RCC 7860 (cell line): ENCODE data around the gene USP40.

ENCODE experiments used
- DNase-seq: peaks from one replicate; pipeline ENCODE4 v3.0.0-alpha.2; 2015; ENCODE audit warnings: low spot score
- FAIRE-seq: peaks from 2 replicates; lab custom pipeline; 2012; peaks lifted over from hg19 to GRCh38; lab: Jason Lieb, UNC

USP40 gene

GRCh38 chr2:233498126-233498525 lies 68.5 kb downstream of the USP40 start:
- no peak for DNase-seq
- no peak for FAIRE-seq

GRCh38 chr2:233497692-233498091 lies 68.9 kb downstream of the USP40 start:
- FAIRE-seq = no peak

GRCh38 chr2:233495503-233496496 lies 70.8 kb downstream of the USP40 start:
- FAIRE-seq (peak; percentile 29), DNase-seq (no peak)

More at GRCh38 chr2:233497692-233498091, 68.9 kb downstream of the USP40 start:
- DNase-seq = no peak

GRCh38 chr2:233492751-233493150 lies 73.8 kb downstream of the USP40 start:
- DNase-seq (no peak), FAIRE-seq (no peak)

GRCh38 chr2:233492078-233492477 lies 74.5 kb downstream of the USP40 start:
- FAIRE-seq (no peak), DNase-seq (no peak)

- no peak for DNase-seq
- FAIRE-seq = no peak
Observed at GRCh38 chr2:233491326-233491725, 75.3 kb downstream of the USP40 start.

GRCh38 chr2:233490831-233491230 lies 75.8 kb downstream of the USP40 start:
- FAIRE-seq = no peak
- no peak for DNase-seq

- FAIRE-seq (no peak), DNase-seq (no peak)
Observed at GRCh38 chr2:233489666-233490065, 76.9 kb downstream of the USP40 start.

- FAIRE-seq (no peak), DNase-seq (no peak)
Observed at GRCh38 chr2:233489143-233489542, 77.4 kb downstream of the USP40 start.

- FAIRE-seq (no peak), DNase-seq (peak; percentile 63)
Observed at GRCh38 chr2:233487748-233488345, 78.7 kb downstream of the USP40 start.

GRCh38 chr2:233486778-233487552 lies 79.6 kb downstream of the USP40 start:
- DNase-seq (peak; percentile 99), FAIRE-seq (peak; percentile 99)

GRCh38 chr2:233486357-233486756 lies 80.2 kb downstream of the USP40 start:
- FAIRE-seq (no peak), DNase-seq (no peak)

GRCh38 chr2:233485726-233486125 lies 80.9 kb downstream of the USP40 start:
- FAIRE-seq (no peak), DNase-seq (no peak)

- FAIRE-seq (no peak), DNase-seq (no peak)
Observed at GRCh38 chr2:233482616-233483015, 84.0 kb downstream of the USP40 start.

GRCh38 chr2:233481368-233482142 lies 85.0 kb downstream of the USP40 start:
- no peak for DNase-seq
- FAIRE-seq = no peak

GRCh38 chr2:233480490-233481202 lies 85.9 kb downstream of the USP40 start:
- no peak for FAIRE-seq
- no peak for DNase-seq

- no peak for FAIRE-seq
- no peak for DNase-seq
Observed at GRCh38 chr2:233479616-233480489, 86.7 kb downstream of the USP40 start.

- FAIRE-seq = no peak
- no peak for DNase-seq
Observed at GRCh38 chr2:233477548-233478433, 88.8 kb downstream of the USP40 start.
